NCI-H2107 (cell line): Measurements from ENCODE around the gene SAMD10.

Source experiments
- DNase-seq: peaks from one replicate; lab custom pipeline; 2025; lab: John Stamatoyannopoulos, UW

SAMD10 gene

GRCh38 chr20:63955827-63956663 is 23.4 kb downstream of the SAMD10 start, which contains the start of gene UCKL1:
Gene UCKL1, minus strand, starts transcription at chr20:63956416. Its CDS starts 44 bp downstream, at chr20:63956372.
- DNase-seq = peak; percentile 79

- no peak for DNase-seq
These were observed 24.1 kb downstream of the SAMD10 start for GRCh38 chr20:63955281-63955826.

GRCh38 chr20:63953764-63954429 is 25.5 kb downstream of the SAMD10 start:
- DNase-seq = no peak

GRCh38 chr20:63952769-63953168 is 26.7 kb downstream of the SAMD10 start:
- DNase-seq = no peak

GRCh38 chr20:63952210-63952535 is 27.3 kb downstream of the SAMD10 start:
- no peak for DNase-seq

GRCh38 chr20:63951398-63952209 is 27.8 kb downstream of the SAMD10 start:
- no peak for DNase-seq

- DNase-seq = no peak
These were observed 28.6 kb downstream of the SAMD10 start for GRCh38 chr20:63950701-63951397.

GRCh38 chr20:63947638-63948456 is 31.6 kb downstream of the SAMD10 start:
- DNase-seq = no peak

- no peak for DNase-seq
These were observed 32.3 kb downstream of the SAMD10 start for GRCh38 chr20:63946986-63947637.

GRCh38 chr20:63945921-63946920 is 33.2 kb downstream of the SAMD10 start:
- no peak for DNase-seq

- DNase-seq = no peak
These were observed 34.3 kb downstream of the SAMD10 start for GRCh38 chr20:63945031-63945658.

- DNase-seq = no peak
These were observed 35.1 kb downstream of the SAMD10 start for GRCh38 chr20:63944078-63944941.

GRCh38 chr20:63943808-63944077 is 35.7 kb downstream of the SAMD10 start:
- DNase-seq = no peak

GRCh38 chr20:63942969-63943807 is 36.3 kb downstream of the SAMD10 start:
- DNase-seq = no peak

- no peak for DNase-seq
These were observed 37.0 kb downstream of the SAMD10 start for GRCh38 chr20:63942250-63942951.
